DMS53 (cell line): ENCODE measurements around the gene MYB.
A peak's percentile ranks its signal among the peaks of the same experiment; 100 is the strongest.
"Not testable (repeated sequence)": the region's sequence is repeated elsewhere in the genome, so short reads cannot be mapped to it uniquely, and the experiment has no call there.

Experiments used
- DNase-seq: peaks from one replicate; lab custom pipeline; 2025; lab: John Stamatoyannopoulos, UW

The MYB gene

DNA sequence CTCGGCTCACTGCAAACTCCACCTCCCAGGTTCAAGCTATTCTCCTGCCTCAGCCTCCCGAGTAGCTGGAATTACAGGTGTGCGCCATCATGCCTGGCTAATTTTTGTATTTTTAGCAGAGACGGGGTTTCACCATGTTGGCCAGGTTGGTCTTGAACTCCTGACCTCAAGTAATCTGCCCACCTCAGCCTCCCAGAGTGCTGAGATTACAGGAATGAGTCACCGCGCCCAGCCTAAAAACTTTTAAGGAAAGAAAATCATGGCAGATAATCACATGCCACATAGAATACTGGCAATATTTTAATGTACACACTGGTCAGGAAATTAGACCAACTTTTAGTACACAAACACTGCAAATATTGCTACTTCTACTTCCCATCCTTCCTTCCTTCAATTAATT lies 16.7 kb upstream of the MYB start:
- not testable (repeated sequence) for DNase-seq

DNA sequence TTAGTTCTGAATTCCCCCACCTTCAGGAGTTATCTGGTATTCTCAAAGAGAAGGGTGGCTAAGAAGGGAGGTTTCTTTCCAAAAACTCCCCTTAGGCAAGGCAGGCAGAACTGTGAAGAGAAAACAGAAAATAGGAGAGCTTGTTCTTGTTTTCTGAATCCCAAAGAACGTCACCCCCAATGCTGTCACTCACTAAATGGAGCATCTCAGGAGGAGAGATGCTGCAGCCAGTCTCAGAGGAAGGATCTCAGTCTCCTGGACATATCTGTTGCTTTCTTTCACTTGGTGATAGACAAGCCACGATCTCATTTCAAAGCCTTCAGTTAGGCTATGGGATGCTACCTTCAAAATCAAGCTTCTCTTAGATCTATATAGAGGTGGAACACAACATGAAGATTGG lies 16.1 kb upstream of the MYB start:
- DNase-seq: no peak

DNA sequence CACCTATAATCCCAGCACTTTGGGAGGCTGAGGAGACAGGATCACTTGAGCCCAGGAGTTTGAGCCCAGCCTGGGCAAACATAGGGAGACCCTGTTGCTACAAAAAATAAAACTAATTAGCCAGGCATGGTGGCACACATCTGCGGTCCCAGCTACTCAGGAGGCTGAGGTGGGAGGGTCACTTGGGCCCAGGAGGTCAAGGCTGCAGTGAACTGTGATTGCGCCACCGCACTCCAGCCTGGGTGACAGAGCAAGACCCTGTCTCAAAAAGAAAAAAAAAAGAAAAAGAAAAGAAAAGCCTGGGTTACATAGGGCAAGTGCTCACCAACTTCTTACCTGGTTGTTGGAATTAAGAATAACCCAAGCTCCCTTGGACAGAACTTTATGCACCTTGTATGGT lies 14.6 kb upstream of the MYB start:
- no peak for DNase-seq

DNA sequence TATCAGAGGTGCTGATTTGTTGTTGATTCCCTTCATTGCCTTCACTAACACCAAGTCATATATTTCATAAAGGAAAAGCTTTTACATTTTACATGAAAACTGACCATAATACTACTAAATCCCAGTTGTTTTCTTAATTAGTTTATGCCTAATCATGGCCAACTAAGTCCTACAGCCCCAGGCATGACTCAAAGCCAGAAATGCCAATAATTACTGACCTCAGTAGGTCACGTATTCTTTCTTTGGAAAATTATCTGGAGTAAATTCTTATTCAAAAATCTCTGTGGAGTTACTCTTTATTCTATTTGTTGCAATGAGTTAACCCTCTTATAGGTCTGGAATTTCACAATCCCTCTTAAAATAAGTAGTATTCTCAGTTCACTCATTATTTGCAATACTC lies 13.5 kb upstream of the MYB start:
- no peak for DNase-seq

DNA sequence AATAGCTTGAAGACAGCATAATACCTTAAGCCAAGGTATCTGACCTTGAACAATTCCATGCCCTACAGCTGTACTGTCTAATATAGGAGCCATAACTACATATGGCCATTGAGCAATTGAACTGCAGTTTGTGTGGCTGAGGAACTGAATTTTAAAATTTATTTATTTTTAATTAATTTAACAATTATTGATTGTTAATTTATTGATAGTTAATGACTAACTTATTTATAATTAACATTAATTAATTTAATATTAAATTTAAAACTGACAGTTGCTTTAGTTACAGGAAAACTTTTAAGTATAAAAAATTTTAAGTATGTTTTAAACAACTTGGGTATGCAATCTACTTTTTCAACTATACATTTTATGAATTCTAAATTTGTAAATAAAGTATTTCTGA lies 12.3 kb upstream of the MYB start:
- no peak for DNase-seq

DNA sequence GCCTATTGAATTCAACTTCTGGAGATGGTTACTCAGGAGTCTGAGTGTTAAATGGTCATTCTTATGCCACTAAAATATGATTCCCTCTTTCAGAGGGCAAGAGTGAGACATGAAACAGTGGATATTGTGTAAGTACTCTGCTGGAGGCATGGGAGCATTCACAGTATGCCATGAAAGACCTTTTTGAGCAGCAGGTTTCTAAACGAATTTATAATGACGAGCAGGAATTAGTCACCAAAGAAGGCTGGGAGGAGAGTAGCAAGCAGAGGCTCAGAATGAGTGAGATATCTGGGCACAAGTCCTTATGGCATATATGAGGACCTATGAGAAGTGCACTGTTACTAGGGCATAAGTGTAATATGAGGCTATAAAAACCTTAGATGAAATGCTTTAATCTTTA lies 10.9 kb upstream of the MYB start:
- DNase-seq: no peak

DNA sequence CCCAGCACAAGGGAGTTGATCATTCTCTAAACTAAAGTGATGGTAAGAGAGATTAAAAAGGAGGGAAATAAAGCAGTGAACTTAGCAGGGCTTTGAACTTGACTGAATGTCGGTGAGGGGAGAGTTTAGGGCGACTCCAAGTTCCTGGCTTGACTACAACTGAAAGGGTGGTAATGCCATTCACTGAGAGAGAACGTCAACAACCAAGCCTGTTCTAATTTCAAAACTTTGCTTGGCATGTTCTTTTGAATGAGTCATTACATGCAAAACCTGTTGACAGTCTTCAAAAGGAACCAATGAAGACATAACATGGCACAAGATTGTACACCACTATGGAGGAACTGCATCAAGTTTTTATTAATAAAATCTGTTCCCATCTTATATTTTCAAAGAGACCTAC lies 10.3 kb upstream of the MYB start:
- no peak for DNase-seq

DNA sequence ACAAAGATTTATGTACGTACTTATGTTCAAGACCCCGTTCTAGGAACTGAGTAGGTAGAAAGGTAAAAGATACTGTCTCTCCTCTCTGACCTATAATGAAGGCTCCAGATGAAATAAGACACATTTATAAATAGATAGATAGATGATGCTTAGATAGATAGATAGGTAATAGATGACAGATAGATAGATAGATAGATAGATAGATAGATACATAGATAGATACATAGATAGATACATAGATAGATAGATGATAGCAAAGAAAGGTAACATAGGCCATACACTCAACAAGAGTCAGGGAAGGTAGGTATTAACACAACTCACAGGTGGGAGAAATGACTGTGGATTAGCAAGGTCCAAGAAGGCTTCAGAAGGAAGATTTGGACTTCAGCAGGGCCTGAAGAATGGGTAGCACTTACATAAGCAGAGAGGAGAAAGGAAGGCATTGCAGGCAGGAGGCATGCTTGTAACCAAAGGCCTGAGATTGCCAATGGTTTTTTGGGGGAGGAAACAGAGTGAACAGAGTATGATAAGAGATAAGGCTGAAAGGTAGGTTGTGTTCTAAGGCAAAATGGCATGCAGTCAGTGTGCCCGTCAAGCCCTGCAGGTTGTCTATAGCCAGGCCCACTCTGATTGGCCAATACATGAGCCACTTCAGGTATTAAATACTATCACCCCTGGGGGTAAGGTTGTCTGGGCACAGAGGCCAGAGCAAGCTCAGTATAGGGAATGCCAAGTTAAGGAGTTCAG lies 7.7 kb upstream of the MYB start:
- no peak for DNase-seq

DNA sequence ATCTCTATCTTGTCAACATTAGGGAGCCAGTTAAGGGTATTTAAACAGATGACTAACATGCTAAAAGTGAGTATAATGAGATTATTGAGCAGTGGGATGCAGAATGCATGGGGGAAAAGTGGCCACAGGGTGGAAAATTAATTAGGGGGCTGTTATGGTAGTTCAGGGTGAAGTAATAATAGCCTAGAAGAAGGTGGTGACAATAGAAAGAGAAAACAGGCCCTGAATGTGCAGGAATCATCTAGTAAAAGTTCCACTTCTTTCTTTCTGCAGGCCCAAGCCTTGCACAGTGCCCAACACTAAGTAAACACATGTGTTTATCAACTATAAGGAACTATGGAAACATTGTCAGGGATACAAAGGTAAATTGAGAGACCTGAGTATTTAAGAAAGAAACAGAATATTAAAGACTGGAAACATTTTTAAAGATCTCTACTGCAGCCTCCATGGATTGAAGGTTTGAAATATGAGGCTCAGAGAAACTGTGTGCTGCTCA lies 7.1 kb upstream of the MYB start:
- no peak for DNase-seq

DNA sequence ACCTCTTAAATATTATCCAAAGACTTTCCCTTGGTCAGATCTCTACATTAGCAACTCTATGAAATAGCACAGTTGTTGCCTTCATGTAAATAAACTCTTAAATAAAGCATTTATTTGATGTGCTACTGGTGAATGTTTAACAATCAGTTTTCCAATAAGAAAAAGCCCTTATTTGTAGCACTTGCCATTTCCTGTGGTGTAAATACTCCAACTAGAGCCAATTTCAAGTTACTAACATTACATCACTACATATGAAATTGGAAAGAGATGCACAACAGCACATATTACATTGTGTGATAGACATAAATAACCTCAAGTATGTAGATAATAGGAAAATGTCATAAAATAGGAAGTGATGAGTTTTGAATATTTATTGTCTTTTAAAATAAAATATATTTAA lies 5.0 kb upstream of the MYB start:
- no peak for DNase-seq

DNA sequence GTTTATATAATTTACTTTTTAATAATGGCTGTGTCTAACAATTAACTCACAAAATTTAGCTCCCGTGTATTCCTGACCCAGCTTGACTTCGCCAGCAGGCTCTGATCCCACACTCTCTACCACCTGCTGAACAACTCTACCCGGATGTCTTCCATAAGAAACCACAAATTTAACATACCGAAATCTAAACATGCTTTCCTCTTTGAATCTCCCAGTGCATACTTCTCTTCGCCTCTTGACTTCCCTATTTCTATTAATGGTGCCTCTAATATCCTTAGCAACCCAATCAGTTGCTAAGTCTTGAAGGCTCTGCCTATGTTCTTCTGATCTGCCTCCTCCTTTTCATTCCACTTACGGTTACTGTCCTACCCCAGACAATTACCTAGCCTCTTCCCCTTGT lies 4.6 kb upstream of the MYB start:
- no peak for DNase-seq

DNA sequence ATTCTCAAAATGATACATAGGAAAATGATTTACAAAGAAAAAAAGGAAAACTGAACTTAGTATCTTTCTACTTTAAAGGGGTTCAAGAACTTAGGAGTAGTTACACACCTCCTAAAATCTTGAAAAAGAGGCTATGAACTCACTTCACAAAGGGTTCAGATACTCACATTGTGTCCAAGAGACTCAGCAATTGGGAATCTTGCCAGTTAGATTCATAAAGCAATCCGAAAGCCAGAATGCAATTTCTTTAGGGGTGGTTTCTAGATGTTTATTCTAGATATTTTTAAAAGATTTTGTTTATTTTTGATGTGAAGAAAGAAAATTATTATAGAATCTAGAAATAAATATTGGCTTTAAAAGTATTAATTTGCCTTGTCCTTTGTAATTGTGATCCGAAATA lies 1.7 kb upstream of the MYB start:
- no peak for DNase-seq

DNA sequence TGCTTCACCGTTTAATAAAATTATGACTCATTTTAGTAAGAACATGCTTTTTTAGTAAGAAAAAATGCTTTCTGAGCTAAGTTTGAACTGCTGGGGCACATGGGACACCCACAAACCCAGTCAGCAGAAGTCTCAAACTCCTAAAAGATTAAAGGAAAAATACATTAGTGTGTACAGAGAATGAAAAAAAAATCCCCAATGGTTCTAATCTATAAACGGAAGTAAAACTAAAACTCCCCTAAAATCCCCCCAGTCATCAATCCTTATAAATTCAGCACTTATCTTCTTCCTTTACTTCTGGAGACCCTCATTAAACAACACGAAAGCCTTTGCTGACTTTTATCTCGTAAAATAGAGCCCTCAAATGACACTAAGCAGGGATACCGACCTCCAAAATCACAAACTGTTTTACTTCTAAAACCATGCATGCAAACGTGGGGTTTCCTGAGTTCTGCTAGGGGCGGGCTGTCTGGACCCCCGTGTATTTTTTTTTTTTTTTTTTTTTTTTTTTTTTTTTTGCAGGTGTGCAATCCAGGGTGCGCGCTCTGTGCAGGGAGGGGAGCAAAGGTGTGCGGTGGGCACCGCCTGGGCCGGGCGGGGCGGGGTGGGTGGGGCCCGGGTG lies 1.1 kb upstream of the MYB start:
- no peak for DNase-seq

DNA sequence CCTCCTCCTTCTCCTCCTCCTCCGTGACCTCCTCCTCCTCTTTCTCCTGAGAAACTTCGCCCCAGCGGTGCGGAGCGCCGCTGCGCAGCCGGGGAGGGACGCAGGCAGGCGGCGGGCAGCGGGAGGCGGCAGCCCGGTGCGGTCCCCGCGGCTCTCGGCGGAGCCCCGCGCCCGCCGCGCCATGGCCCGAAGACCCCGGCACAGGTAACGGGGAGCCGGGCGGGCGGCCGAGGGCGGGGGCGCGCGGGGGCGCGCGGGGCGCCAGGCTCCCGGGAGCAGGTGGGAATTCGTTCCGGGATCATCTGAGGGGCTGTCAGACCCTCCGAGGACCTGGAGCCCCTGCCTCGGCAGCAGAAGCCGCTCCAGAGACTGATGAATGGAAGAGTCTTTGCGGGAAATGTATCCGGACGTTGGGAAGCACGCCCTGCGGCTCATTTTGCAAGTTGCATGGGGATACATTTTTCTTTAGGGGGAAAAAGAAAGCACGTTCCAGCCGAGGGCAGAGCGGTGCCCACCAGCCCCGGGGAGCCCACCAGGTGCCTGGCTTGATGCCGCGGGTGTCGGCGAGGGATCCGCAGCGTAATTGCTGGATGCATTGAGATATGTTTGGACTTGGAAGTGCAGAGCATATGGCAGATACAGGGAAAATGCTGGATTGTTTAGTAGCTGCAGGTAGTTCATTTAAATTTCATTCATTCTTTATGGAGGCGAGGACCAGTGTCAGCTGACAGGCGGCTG lies 394 bp downstream of the MYB start:
- peak; percentile 71 for DNase-seq

DNA sequence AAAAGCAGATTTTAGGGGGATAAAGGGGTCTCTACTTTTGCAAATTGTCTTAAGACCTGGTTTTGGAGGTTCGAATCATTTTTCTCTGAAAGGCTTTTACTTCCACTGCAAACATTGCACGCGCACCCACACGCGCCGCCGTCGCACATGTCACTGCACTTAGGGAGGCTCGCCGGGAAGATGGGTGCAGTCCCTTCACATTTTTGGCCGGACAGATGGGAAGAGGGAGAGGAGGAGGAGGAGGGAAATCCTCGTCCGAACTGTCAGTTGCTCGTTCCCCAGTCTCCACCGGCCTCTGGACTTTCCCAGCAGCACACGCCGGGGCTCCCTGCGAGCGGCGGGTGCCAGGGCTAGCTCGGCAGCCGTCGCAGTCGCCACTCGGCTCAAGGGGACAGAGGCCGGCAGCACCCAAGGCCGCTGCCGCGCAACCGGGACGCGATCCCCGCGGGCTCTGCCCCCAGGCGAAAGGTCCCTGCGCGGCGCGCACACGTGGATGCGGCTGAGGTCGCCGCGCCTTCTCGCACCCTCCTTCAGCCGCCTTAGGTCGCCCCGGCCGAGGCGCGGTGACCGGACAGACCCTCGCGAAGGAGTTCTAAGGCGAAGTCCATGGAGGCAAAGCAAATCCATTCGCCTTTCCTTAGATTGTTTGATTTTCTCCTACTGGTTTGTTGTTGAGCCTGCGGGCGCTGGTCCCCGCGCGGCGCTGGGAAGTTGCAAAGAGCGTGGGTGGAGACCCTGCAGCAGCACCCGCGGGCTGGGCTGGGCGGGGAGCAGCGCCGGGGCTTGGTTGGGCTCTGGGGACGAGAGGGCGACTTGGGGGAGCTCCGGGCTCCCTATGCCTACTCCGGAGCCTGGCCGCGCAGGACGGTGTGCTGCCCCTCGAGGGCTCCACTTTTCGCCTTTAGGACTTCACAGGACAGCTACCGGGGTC lies 1.2 kb downstream of the MYB start:
- peak; percentile 76 for DNase-seq

DNA sequence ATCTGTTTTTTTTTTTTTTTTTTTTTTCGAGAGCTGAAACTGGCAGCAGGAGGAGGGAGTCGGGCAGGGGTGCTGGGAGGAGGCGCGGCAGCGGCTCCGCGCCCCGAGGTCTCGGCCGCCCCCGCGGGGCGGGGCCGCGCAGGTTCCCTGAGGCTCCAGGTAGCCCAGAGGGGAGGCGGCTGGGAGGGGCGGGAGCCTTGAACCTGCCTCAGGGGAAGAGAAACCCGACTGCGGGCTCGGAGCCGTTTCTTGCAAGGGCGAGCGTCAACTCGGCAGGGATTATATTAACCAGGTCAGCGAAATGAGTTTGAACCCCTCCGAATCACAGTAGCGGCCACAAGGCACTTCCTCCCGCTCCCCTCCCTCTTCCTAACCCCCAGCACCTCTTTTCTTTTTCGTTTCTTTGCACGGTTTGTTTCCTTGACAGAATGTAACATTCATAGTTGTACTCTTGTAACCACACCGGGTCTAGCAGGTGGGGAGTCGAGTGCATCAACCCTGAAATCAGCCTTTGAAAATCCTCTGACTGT lies 2.0 kb downstream of the MYB start:
- DNase-seq: peak; percentile 76

DNA sequence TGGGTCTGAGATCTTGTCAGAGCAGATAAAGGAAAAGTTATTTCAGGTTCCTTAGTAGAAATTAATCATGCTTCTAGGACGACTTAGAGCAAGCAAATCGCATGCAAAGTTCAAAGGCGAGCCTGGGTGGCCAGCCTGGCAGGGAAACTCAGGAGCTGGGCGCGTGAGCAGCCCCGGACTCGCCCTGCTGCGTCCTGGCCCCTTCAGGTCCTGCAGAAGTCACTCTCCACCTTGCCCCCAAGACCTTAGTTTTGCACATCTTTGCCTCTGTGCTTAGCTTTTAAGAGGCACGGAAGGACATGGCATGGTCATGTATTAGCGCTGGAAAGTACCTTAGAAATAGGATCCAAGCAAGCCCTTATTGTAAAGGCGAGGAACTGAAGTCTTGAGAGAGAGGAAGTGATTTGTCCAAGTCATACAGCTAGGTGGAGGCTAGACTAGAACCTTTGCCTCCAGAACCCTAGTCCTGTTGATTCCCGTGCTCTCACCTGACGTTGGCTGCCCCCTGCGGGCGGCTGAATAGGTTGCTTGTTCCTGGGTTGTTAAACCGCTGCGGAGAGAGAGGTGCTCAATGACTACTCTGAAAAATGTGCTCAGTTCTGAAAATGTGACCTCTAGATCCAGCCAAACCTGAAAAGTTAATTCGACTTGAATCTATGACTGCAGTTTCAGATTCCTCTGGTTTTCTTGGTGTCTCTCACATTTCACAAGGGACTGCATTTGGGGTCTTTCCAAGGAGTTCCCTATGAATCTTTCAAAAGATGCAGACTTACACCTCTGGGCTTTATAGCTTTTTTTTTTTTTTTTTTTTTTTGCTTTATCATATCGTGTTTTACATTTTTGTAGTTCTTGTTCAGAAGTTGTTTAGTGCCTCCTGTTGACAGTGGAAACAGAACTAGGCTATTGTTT lies 2.7 kb downstream of the MYB start:
- peak; percentile 83 for DNase-seq

DNA sequence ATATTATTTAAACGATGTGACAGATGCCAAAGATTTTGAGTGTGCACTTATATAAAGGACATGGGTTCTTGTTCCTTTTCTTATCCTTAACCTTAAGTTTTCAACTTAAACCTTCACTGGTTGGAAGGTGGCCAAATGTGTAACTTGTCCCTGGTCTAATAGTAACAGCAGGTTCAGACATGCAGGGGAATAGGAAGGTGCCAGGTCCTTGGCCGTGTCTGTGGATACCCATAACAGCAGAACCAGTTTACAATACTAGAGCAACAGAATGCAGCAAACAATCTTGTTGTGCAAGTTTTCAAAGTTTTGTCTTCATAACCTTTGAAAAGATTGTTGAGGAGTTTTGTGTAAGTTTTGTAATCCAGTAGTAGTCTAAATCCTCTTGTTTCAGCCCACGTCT lies 4.4 kb downstream of the MYB start:
- DNase-seq: no peak

DNA sequence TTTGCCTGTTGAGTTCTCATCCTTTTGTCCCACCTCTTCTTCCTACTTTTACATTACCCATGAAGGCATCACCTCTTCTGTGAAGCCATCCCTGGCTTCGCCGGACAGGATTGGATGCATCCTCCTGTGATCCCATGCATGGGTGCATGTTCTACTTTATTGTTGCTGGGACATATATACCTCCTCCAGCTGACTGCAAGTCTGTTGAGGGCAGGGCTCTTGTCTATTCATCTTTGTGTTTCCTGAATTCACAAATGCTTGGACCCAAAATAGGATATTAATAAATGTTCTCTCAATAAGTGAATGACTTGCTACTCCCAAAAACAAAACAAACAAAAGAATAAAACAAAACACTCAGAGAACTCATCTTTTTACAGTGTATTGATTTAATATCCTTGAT lies 5.1 kb downstream of the MYB start:
- DNase-seq: no peak

DNA sequence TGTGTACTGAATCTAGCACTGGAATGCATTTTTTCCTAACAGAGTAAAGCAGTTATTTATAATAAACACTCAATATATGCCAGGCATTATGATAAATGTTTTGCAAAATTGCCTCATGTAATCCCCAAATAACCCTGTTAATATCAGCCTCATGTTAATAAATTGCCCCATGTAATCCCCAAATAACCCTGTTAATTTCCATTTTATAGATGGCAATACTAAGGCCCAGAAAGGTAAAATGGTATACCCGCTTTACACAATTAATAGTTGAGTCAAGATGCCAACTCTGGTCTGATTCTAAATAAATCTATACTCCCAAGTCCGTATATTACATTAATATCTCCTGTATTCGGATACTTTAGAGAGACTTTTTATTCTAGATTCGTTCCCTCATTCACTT lies 6.3 kb downstream of the MYB start:
- no peak for DNase-seq

DNA sequence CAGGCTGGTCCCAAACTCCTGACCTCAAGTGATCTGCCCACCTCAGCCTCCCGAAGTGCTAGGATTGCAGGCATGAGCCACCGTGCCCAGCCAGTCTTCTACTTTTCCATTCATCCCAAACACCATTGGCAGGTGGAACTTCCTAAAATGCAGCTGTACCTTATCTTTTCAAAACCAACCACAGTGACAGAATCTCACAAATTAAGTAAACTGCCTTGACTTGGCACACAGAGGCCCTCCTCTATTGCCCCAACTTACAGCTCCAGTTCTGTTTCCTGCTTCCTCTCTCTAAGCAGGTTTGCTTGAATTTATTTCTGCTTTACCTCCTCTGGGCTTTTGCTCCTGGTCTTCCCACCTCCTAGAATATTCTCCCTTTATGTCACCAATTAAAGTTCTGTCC lies 7.6 kb downstream of the MYB start:
- DNase-seq: no peak
